K562 (cell line): Measurements from ENCODE around the gene PRMT7. TPM values are rescaled to one million over a fixed set of nuclear protein-coding genes. Genes with fewer than 3 reads are reported as not detected.

Source experiments
- CSDE1 ChIP-seq, 2 experiments: fragments of 450-650 bp; IDR thresholded peaks; 2 replicates each; pipeline ENCODE4 v1.6.1; 2016; ENCODE audit warnings: mild to moderate bottlenecking in 1 of 2
- GATAD2A ChIP-seq: fragments of 450-650 bp; IDR thresholded peaks from 2 replicates; pipeline ENCODE4 v1.6.1; 2017
- HOXB6 ChIP-seq: fragments of 250-450 bp; sonication (Bioruptor Pico); IDR thresholded peaks from 2 replicates; pipeline ENCODE4 v1.5.1; 2022; ENCODE audit warnings: mild to moderate bottlenecking, borderline replicate concordance
- KLF13 ChIP-seq: fragments of 450-650 bp; IDR thresholded peaks from 2 replicates; pipeline ENCODE4 v1.6.1; 2016; ENCODE audit warnings: missing genetic modification characterization, low read depth, mild to moderate bottlenecking, missing compliant biosample characterization, moderate library complexity, borderline replicate concordance
- NFATC3 ChIP-seq: fragments of 450-650 bp; IDR thresholded peaks from 2 replicates; pipeline ENCODE4 v1.6.1; 2017; ENCODE audit warnings: mild to moderate bottlenecking
- NFE2 ChIP-seq: IDR thresholded peaks from 2 replicates; pipeline ENCODE4 v1.6.1; 2014; ENCODE audit warnings: antibody characterized with exemption, low read depth
- NR2F6 ChIP-seq: fragments of 450-650 bp; formaldehyde crosslinking; IDR thresholded peaks from 2 replicates; pipeline ENCODE4 v1.4.0; 2020; ENCODE audit warnings: mild to moderate bottlenecking
- PTBP1 ChIP-seq: fragments of 200-400 bp; formaldehyde crosslinking; IDR thresholded peaks from 2 replicates; pipeline ENCODE4 v1.6.1; 2017; ENCODE audit warnings: low read depth, low read length
- RUNX1 ChIP-seq: sonication (generic); IDR thresholded peaks from 2 replicates; pipeline ENCODE4 v1.6.1; 2016; ENCODE audit warnings: antibody characterized with exemption, low read depth
- SMARCE1 ChIP-seq: fragments of 450-650 bp; IDR thresholded peaks from 2 replicates; pipeline ENCODE4 v1.7.1; 2016; ENCODE audit warnings: mild to moderate bottlenecking
- SOX6 ChIP-seq: fragments of 450-650 bp; IDR thresholded peaks from 2 replicates; pipeline ENCODE4 v1.6.1; 2014; ENCODE audit warnings: mild to moderate bottlenecking
- TEAD2 ChIP-seq: fragments of 450-650 bp; IDR thresholded peaks from 2 replicates; pipeline ENCODE4 v1.6.1; 2016; ENCODE audit warnings: missing genetic modification characterization, control low read depth, missing compliant biosample characterization
- ZBTB7A ChIP-seq: IDR thresholded peaks from 2 replicates; pipeline ENCODE4 v1.6.1; 2011; ENCODE audit warnings: low read depth, mild to moderate bottlenecking, low read length, moderate library complexity, borderline replicate concordance; ENCODE audit not compliant: control insufficient read depth
- ZNF121 ChIP-seq: sonication (generic); formaldehyde crosslinking; conservative IDR thresholded peaks from 2 replicates; pipeline ENCODE4 v1.8.0; 2022; ENCODE audit warnings: missing genetic modification reagents
- ZNF134 ChIP-seq: fragments of 250-450 bp; sonication (Bioruptor Pico); conservative IDR thresholded peaks from 2 replicates; pipeline ENCODE4 v1.4.0; 2020
- ZNF324 ChIP-seq: fragments of 250-450 bp; sonication (Bioruptor Pico); IDR thresholded peaks from 2 replicates; pipeline ENCODE4 v1.4.0; 2020; ENCODE audit warnings: mild to moderate bottlenecking
- polyA plus RNA-seq, 8 experiments: library from polyadenylated mRNA; depleted of rRNA in 4 of 8; stranded (reverse) in 5 of 8; unstranded in 3 of 8; fragments of >200 nt; fragmentation: Nextera tagmentation in 2 of 8; fragmentation: Illumina TruSeq in 1 of 8; extraction: Ambion mirVana in 2 of 8; extraction: Trizol in 1 of 8; gene quantifications; 2 replicates each; pipeline versions ENCODE4 v1.2.1 to v1.2.3, GENCODE V29; 2011 to 2014; ENCODE audit warnings: inconsistent platforms in 1 of 8, missing spikeins in 1 of 8
- total RNA-seq, 7 experiments: library from RNA; depleted of rRNA in 6 of 7; stranded (reverse); fragments of >200 nt in 6 of 7; fragmentation: Illumina TruSeq in 2 of 7; extraction: Trizol in 2 of 7; gene quantifications; 2 replicates each; pipeline versions ENCODE4 v1.2.1 to v1.2.3, GENCODE V29; 2011 to 2021; ENCODE audit warnings: low replicate concordance in 1 of 7
- TF ChIP-seq, protein P1 (sequence below): sonication (generic); formaldehyde crosslinking; IDR thresholded peaks from 2 replicates; pipeline ENCODE4 v1.9.0; 2022; ENCODE audit warnings: mild to moderate bottlenecking, missing genetic modification reagents
- TF ChIP-seq, protein P2 (sequence below): sonication (generic); formaldehyde crosslinking; IDR thresholded peaks from 2 replicates; pipeline ENCODE4 v1.5.0; 2020; ENCODE audit warnings: missing genetic modification reagents
- TF ChIP-seq, protein P3 (sequence below): fragments of 450-650 bp; IDR thresholded peaks from 2 replicates; pipeline ENCODE4 v1.6.1; 2018; ENCODE audit warnings: mild to moderate bottlenecking, low read depth; ENCODE audit not compliant: partially characterized antibody
- TF ChIP-seq, protein P4 (sequence below): fragments of 250-450 bp; sonication (Bioruptor Pico); IDR thresholded peaks from 2 replicates; pipeline ENCODE4 v1.5.0; 2020; ENCODE audit warnings: mild to moderate bottlenecking, borderline replicate concordance
- TF ChIP-seq, protein P5 (sequence below): IDR thresholded peaks from 2 replicates; pipeline ENCODE4 v1.6.1; 2011; ENCODE audit warnings: borderline replicate concordance, low read depth, mild to moderate bottlenecking, moderate library complexity, low read length; ENCODE audit not compliant: insufficient read depth, poor library complexity, severe bottlenecking

PRMT7 gene
- total and polyA plus RNA-seq, 9 of the 15 experiments (the other 6 are each of a cell fraction or from before 2014, with no cell fraction given) = 6.4 to 88.8 (median 73.1) TPM

DNA sequence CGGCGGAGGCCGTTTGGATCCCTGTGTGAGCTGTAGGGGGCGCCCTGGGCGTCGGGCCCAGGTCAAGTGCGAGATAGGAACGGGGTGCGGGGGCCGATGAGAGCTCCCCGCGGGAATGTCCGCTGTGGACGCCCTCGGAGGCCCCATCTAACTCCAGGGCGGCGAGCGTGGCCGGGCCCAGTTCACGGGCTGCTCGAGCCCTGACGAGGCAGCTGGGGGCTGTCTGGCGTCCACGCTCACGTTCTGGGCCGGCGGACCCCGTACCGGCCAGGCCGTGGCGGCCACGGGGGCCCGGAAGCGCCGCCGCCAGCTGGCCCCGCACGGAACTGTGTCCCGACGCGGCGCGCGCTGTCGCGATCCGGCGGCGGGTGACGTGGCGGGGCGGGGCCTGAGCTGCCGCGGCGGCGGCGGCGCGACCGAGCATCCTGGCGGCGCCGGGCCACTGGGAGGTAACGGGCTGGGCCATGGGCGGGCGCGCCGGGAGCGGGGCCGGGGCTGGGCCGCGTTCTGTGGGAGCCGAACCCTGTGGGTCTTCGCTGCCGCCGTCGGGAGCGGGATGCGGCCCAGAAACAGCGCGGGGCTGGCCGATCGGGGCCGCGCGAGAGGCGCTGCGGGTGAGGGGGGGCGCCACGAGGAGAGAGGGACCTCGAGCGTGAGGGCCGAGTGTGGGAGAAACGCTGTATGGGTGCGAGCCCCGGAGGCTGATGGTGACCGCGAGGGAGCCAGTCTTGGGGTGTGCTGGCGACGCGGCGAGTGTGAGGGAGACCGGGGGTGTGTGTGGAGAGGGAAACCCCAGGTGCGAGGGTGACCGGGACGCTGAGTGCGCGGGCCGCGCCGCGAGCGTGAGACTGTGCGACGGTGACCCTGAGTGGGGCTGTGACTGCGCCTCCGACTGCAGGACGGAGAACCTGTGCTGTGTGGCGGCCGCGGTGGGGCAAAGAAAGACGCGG is 46.4 kb upstream of the PRMT7 start, which contains the start of gene SLC7A6 (continued):
- TF ChIP-seq ZNF121 (CRISPR knock-in tag) = 0 out of 2 replicates have a peak, but pooled peaks have one; percentile 28
- TF ChIP-seq, protein P1, sequence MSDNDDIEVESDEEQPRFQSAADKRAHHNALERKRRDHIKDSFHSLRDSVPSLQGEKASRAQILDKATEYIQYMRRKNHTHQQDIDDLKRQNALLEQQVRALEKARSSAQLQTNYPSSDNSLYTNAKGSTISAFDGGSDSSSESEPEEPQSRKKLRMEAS (CRISPR knock-in tag) = peak; percentile 71
- no peak for TF ChIP-seq NFATC3
- no peak; the same call in 1 of the 2 replicates for TF ChIP-seq SMARCE1
- no peak for TF ChIP-seq TEAD2
- TF ChIP-seq ZNF134 (CRISPR knock-in tag) = no peak
- no peak for TF ChIP-seq ZBTB7A
- 0 out of 2 replicates have a peak, but pooled peaks have one; percentile 26 for TF ChIP-seq PTBP1
- no peak for TF ChIP-seq KLF13
- TF ChIP-seq NR2F6 (CRISPR knock-in tag) = no peak
- TF ChIP-seq, protein P2, sequence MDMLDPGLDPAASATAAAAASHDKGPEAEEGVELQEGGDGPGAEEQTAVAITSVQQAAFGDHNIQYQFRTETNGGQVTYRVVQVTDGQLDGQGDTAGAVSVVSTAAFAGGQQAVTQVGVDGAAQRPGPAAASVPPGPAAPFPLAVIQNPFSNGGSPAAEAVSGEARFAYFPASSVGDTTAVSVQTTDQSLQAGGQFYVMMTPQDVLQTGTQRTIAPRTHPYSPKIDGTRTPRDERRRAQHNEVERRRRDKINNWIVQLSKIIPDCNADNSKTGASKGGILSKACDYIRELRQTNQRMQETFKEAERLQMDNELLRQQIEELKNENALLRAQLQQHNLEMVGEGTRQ (CRISPR knock-in tag) = no peak
- no peak for TF ChIP-seq RUNX1
- TF ChIP-seq, protein P3, sequence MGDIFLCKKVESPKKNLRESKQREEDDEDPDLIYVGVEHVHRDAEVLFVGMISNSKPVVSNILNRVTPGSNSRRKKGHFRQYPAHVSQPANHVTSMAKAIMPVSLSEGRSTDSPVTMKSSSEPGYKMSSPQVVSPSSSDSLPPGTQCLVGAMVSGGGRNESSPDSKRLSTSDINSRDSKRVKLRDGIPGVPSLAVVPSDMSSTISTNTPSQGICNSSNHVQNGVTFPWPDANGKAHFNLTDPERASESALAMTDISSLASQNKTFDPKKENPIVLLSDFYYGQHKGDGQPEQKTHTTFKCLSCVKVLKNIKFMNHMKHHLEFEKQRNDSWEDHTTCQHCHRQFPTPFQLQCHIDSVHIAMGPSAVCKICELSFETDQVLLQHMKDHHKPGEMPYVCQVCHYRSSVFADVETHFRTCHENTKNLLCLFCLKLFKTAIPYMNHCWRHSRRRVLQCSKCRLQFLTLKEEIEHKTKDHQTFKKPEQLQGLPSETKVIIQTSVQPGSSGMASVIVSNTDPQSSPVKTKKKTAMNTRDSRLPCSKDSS = no peak
- no peak for TF ChIP-seq ZNF324 (CRISPR knock-in tag)
- TF ChIP-seq CSDE1 (IDR thresholded peaks at IDR 0.05) = no peak
- TF ChIP-seq NFE2 = no peak
- TF ChIP-seq GATAD2A = 0 out of 2 replicates have a peak, but pooled peaks have one; percentile 61
- TF ChIP-seq, protein P4, sequence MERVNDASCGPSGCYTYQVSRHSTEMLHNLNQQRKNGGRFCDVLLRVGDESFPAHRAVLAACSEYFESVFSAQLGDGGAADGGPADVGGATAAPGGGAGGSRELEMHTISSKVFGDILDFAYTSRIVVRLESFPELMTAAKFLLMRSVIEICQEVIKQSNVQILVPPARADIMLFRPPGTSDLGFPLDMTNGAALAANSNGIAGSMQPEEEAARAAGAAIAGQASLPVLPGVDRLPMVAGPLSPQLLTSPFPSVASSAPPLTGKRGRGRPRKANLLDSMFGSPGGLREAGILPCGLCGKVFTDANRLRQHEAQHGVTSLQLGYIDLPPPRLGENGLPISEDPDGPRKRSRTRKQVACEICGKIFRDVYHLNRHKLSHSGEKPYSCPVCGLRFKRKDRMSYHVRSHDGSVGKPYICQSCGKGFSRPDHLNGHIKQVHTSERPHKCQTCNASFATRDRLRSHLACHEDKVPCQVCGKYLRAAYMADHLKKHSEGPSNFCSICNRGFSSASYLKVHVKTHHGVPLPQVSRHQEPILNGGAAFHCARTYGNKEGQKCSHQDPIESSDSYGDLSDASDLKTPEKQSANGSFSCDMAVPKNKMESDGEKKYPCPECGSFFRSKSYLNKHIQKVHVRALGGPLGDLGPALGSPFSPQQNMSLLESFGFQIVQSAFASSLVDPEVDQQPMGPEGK (CRISPR knock-in tag) = no peak
- TF ChIP-seq SOX6 = peak; percentile 29; the same call in 1 of the 2 replicates
- TF ChIP-seq, protein P5, sequence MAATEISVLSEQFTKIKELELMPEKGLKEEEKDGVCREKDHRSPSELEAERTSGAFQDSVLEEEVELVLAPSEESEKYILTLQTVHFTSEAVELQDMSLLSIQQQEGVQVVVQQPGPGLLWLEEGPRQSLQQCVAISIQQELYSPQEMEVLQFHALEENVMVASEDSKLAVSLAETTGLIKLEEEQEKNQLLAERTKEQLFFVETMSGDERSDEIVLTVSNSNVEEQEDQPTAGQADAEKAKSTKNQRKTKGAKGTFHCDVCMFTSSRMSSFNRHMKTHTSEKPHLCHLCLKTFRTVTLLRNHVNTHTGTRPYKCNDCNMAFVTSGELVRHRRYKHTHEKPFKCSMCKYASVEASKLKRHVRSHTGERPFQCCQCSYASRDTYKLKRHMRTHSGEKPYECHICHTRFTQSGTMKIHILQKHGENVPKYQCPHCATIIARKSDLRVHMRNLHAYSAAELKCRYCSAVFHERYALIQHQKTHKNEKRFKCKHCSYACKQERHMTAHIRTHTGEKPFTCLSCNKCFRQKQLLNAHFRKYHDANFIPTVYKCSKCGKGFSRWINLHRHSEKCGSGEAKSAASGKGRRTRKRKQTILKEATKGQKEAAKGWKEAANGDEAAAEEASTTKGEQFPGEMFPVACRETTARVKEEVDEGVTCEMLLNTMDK = peak; percentile 95
- TF ChIP-seq HOXB6 = no peak
